Coronary artery (tissue), 2 donors: ENCODE measurements around the gene EDEM1.

Experiments
- DNase-seq: peaks from one replicate; pipeline ENCODE4 v3.0.0-alpha.2; 2017; ENCODE audit warnings: low spot score
- H3K27ac ChIP-seq, 2 donors: fragments of 200-600 bp; sonication (generic); one replicate each; pipeline ENCODE4 v1.5.1; 2016 to 2019
- H3K4me3 ChIP-seq: fragments of 200-600 bp; sonication (generic); 2 replicates; pipeline ENCODE4 v1.5.1; 2016; ENCODE audit warnings: mild to moderate bottlenecking, moderate library complexity
- CTCF ChIP-seq: fragments of 200-600 bp; sonication (generic); IDR thresholded peaks from one replicate; pipeline ENCODE4 v1.5.1; 2019; ENCODE audit warnings: antibody characterized with exemption

Gene EDEM1

GRCh38 chr3:5213574-5213966, 26.1 kb downstream of the EDEM1 start:
- no peak overlapping the region for H3K27ac ChIP-seq
- DNase-seq = no peak
- no peak for TF ChIP-seq CTCF
- H3K4me3 ChIP-seq = no peak overlapping the region

DNA sequence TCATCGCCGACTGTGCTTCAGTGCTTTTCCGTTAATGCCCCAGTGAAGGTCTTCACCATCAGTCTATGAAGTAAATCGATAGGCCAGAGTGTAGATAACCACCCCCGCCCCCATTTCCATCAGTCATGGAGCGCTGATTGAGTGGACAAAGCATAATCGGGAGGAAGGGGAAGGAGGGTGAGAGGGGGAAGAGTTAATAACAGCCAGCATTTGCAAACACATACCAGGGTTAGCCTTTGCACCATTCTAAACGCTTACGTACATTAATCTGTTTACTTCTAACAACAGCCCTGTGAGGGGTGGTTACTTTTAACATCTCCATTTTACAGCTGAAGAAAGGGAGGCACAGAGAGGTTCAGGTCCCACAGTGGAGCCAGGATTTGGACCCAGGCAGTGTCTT, 26.8 kb downstream of the EDEM1 start:
- no peak overlapping the region for H3K4me3 ChIP-seq
- no peak overlapping the region for H3K27ac ChIP-seq
- no peak for DNase-seq
- no peak for TF ChIP-seq CTCF

GRCh38 chr3:5217824-5218595, 30.5 kb downstream of the EDEM1 start:
- TF ChIP-seq CTCF = no peak
- DNase-seq = no peak
- H3K4me3 ChIP-seq = no peak overlapping the region
- no peak overlapping the region for H3K27ac ChIP-seq

DNA sequence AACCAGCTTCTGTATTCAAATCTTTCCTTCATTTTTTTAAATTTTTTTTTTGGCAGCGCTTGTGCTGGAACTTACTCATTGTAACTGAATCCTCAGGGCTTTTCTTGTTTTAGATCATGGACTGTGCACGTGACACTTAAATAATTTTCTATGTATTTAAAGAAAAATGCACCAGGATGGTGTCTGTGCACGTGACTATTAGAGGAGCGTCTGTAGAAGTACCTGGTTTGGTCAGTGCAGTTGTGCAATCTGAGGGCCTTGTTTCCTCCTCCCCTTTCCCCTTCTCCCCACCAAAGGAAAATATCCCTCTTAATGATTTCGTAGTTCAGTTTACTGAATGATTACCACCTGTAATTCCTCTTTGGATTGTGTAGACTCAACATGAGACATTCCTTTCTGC, 31.3 kb downstream of the EDEM1 start:
- DNase-seq = no peak
- Histone ChIP-seq H3K27ac (no peak overlapping the region), H3K4me3 (no peak overlapping the region)
- TF ChIP-seq CTCF = no peak

DNA sequence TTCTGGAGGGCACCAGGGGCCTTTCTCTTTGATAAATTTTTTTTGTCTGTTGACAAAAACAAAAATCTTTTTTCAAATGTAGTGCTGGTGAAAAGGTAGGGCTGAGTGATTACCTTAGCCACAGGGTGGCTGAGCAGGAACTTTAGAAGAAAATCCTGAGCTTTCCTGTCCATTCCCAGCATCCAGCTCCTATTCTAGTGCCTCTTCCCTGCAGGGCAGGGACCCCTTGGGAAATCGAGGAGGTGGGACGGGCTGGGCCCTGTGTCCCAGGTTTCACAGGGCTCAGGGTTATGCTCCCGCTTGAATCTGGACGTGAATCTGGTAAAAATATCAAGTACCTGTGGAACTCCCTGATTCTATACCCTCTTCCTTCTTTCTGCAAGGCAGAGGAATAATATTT, 31.7 kb downstream of the EDEM1 start:
- Histone ChIP-seq H3K27ac (no peak overlapping the region), H3K4me3 (no peak overlapping the region)
- DNase-seq = no peak
- TF ChIP-seq CTCF = no peak

DNA sequence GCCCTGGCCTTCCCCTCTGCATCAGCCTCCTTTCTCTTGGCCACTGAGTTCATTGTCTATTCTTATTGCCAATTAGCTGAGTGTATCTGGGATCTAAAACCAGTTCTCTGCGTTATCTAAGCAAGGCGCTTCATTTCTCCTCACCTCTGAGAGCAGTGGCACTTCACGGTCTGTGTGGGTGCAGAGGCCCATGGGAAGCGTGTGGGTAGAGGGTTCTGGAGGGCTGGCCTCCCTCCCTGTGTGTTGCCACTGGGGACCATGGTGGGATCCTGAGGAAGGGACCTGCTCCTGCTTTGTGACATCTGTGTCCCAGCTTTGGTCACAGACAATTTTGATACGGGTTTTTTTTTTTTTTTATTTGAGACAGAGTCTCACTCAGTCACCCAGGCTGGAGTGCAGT, 32.7 kb downstream of the EDEM1 start:
- Histone ChIP-seq H3K27ac (no peak overlapping the region), H3K4me3 (no peak overlapping the region)
- DNase-seq = no peak
- TF ChIP-seq CTCF = no peak

DNA sequence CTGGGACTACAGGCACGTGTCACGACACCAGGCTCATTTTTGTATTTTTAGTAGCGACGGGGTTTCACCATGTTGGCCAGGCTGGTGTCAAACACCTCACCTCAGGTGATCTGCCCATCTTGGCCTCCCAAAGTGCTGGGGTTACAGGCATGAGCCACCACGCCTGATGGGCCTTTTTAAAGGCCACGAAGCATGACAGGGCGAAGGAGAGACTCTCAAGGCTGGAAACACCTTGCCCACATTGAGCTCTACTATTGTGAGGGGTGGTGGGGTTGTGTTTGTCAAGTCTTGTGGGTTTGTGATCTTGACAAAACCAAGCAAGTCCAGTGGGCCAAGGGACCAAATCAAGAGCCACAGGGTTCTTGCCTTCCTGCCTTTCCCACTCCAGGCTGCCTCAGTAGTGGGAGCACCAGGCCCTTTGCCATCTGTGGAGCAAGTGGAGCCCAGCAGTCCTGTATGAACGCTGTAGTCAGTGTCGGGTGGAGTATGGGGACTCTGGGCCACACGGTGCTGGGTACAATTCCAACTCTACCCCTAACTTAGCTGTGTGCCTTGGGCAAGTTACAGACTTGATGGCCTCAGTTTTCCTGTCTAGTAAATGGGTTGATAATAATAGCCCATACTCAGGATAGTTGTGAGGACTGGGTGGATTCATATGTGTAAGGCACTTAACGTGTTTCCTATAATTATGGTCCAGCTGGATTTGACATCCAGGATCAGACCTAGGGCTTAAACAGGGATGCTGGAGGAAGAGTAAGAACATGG, 33.3 kb downstream of the EDEM1 start:
- Histone ChIP-seq H3K27ac (no peak overlapping the region), H3K4me3 (no peak overlapping the region)
- DNase-seq = no peak
- no peak for TF ChIP-seq CTCF
